Dendritic cell treated with granulocyte-macrophage colony-stimulating factor and Interleukin-4, amounts not matched to agents 40 ng/mL and 50 ng/mL, for 4 days (primary cell): ENCODE results near the gene RAP1A.

Source experiments
- H3K27ac Mint-ChIP-seq: one replicate; pipeline ENCODE4 v1.8.0; 2022; ENCODE audit warnings: mild to moderate bottlenecking, mixed read lengths
- H3K27me3 Mint-ChIP-seq: one replicate; pipeline ENCODE4 v1.8.0; 2022; ENCODE audit warnings: mild to moderate bottlenecking, mixed read lengths
- H3K36me3 Mint-ChIP-seq: one replicate; pipeline ENCODE4 v1.8.0; 2022; ENCODE audit warnings: low read depth, mixed read lengths
- H3K4me1 Mint-ChIP-seq: one replicate; pipeline ENCODE4 v1.8.0; 2022; ENCODE audit warnings: low read depth, mixed read lengths
- H3K4me3 Mint-ChIP-seq: one replicate; pipeline ENCODE4 v1.8.0; 2022; ENCODE audit warnings: mild to moderate bottlenecking, moderate library complexity, mixed read lengths
- H3K9me3 Mint-ChIP-seq: one replicate; pipeline ENCODE4 v1.8.0; 2022; ENCODE audit warnings: mixed read lengths
- intact Hi-C: fragments of 100-400 bp; cut with micrococcal nuclease; formaldehyde crosslinking; loops from one replicate; pipeline ENCODE4 v1.15.0; 2022

Gene RAP1A

GRCh38 chr1:111619635-111620440 lies at the start of gene RAP1A:
Gene RAP1A (plus strand): TSS chr1:111619789. CDS start chr1:111691361, 71,572 bp downstream.
- Mint-ChIP-seq H3K9me3 (no peaks in the 10 kb centered on the region), H3K27me3 (no peaks in the 10 kb centered on the region)
- intact Hi-C loops = loop anchor here (2.0 kb wide), 2 partner anchors 27 to 111 kb away; no protein-coding TSS in a partner anchor

GRCh38 chr1:111569913-111570312 lies 49.7 kb upstream of the RAP1A start:
- H3K9me3 Mint-ChIP-seq = no peaks in the 10 kb centered on the region
- peaks cover 18% of the 10 kb centered on the region for H3K4me1 Mint-ChIP-seq
- intact Hi-C loops = no loop called here
- no peaks in the 10 kb centered on the region for H3K36me3 Mint-ChIP-seq
- peaks cover 1% of the 10 kb centered on the region for H3K27me3 Mint-ChIP-seq
- H3K4me3 Mint-ChIP-seq = no peak overlapping the region
- H3K27ac Mint-ChIP-seq = peak overlapping the region; percentile 20

More at GRCh38 chr1:111619635-111620440, at the start of gene RAP1A:
- Mint-ChIP-seq H3K27ac (peak within 1 kb of the TSS; percentile 92), H3K36me3 (peaks cover 36% of the 10 kb centered on the region), H3K4me1 (peaks cover 76% of the 10 kb centered on the region), H3K4me3 (peak within 1 kb of the TSS; percentile 87)

GRCh38 chr1:111570781-111571181 lies 48.8 kb upstream of the RAP1A start:
- Mint-ChIP-seq H3K36me3 (no peaks in the 10 kb centered on the region), H3K4me1 (peaks cover 15% of the 10 kb centered on the region), H3K27ac (peak overlapping the region; percentile 20), H3K27me3 (peaks cover 1% of the 10 kb centered on the region), H3K4me3 (no peak overlapping the region), H3K9me3 (no peaks in the 10 kb centered on the region)
- intact Hi-C loops = no loop called here

GRCh38 chr1:111571239-111571638 lies 48.4 kb upstream of the RAP1A start:
- Mint-ChIP-seq H3K27me3 (peaks cover 1% of the 10 kb centered on the region), H3K27ac (peak overlapping the region; percentile 20), H3K36me3 (no peaks in the 10 kb centered on the region), H3K4me1 (peaks cover 11% of the 10 kb centered on the region), H3K4me3 (no peak overlapping the region), H3K9me3 (no peaks in the 10 kb centered on the region)
- intact Hi-C loops = no loop called here

DNA sequence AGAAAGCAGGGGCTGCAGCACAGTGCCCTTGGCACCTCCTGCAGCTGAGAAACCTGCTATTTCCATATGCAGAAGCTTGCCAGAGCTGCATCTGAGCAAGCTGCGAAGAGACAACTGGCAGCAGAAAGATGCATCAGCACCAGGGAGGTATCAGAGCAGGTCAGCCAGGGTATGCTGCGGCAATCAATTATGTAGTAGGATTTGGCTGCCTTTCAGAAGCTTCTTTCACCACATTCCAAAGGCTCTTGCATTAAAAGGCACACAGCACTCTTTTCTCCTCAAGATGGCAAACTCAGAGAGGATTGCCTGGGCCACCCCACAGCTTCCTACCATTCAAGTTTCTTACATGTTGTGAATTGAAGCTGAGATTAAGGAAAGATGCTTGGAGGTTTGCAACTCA lies 47.6 kb upstream of the RAP1A start:
- intact Hi-C loops = no loop called here
- Mint-ChIP-seq H3K4me3 (no peak overlapping the region), H3K4me1 (peaks cover 15% of the 10 kb centered on the region), H3K36me3 (no peaks in the 10 kb centered on the region), H3K9me3 (no peaks in the 10 kb centered on the region), H3K27me3 (peaks cover 1% of the 10 kb centered on the region), H3K27ac (no peak overlapping the region)

DNA sequence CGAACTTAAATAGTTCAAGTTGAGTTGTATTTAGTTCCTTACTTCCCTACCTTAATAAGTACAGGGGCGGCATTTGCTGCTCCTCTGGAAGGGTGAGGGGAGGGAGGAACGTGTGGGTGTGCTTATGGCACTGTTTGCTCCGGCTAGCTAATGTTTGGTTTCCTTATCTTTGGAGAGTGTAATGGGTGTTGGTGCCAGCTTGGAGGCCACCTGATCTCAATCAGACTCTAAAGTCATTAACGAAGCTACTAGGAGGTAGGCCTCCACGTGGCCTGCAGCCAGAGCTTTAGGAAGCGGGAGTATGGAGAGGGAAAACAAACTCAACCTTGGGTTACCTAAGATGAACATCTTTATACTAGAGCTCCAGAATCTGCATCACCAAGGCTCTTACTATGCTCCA lies 43.0 kb upstream of the RAP1A start:
- H3K36me3 Mint-ChIP-seq = no peaks in the 10 kb centered on the region
- H3K9me3 Mint-ChIP-seq = no peaks in the 10 kb centered on the region
- intact Hi-C loops = no loop called here
- H3K4me3 Mint-ChIP-seq = no peak overlapping the region
- peaks cover 1% of the 10 kb centered on the region for H3K27me3 Mint-ChIP-seq
- H3K4me1 Mint-ChIP-seq = peaks cover 5% of the 10 kb centered on the region
- H3K27ac Mint-ChIP-seq = no peak overlapping the region

DNA sequence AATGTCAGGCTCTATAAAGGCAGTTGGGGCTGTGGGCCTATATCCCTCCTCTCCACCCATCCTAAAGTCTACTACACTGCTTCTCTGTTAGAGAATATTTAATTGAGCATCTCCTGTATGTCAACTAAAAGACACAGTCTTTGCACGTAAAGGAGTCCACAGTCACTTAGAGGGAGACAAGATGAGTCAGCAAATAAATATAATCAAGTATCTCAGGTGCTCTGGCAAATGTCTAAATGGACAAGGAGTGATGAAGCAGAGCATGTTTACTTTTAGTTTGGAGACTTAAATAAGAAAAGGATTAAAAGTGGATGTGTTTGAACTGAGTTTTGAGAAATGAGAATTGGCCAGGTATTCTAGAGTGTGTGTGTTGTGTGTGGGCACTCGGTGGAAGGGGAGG lies 41.8 kb upstream of the RAP1A start:
- Mint-ChIP-seq H3K4me3 (no peak overlapping the region), H3K27ac (no peak overlapping the region), H3K9me3 (no peaks in the 10 kb centered on the region), H3K27me3 (peaks cover under 1% of the 10 kb centered on the region), H3K36me3 (no peaks in the 10 kb centered on the region), H3K4me1 (peaks cover 5% of the 10 kb centered on the region)
- intact Hi-C loops = no loop called here

- Mint-ChIP-seq H3K4me3 (no peak overlapping the region), H3K9me3 (no peaks in the 10 kb centered on the region), H3K36me3 (no peaks in the 10 kb centered on the region), H3K4me1 (peaks cover 5% of the 10 kb centered on the region), H3K27me3 (no peaks in the 10 kb centered on the region), H3K27ac (no peak overlapping the region)
- intact Hi-C loops = no loop called here
Measured at GRCh38 chr1:111581166-111581565, 38.4 kb upstream of the RAP1A start.

DNA sequence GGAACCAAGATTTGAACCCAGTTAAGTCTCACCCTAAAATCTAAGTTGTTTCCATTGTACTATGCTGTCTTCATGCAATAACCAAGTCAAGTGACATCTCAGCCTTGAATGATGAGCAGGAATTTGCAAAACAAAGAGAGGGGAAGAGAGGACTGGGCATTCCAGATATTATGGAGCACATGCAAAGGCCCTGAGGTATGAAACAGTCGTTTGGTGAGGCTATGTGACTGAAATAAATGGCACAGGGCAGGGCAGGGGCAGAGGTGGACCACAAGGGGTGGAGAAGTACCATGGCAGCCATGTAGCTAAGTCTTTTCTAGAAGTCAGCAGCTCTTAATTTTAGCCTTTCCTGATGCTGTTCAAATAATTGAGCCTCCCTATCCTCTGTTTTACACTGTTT lies 37.6 kb upstream of the RAP1A start:
- no peak overlapping the region for H3K4me3 Mint-ChIP-seq
- no peaks in the 10 kb centered on the region for H3K9me3 Mint-ChIP-seq
- H3K27ac Mint-ChIP-seq = no peak overlapping the region
- no peaks in the 10 kb centered on the region for H3K36me3 Mint-ChIP-seq
- H3K27me3 Mint-ChIP-seq = peaks cover 2% of the 10 kb centered on the region
- H3K4me1 Mint-ChIP-seq = no peaks in the 10 kb centered on the region
- intact Hi-C loops = no loop called here

- Mint-ChIP-seq H3K36me3 (no peaks in the 10 kb centered on the region), H3K9me3 (no peaks in the 10 kb centered on the region), H3K27me3 (peaks cover 2% of the 10 kb centered on the region), H3K4me3 (no peak overlapping the region), H3K4me1 (no peaks in the 10 kb centered on the region), H3K27ac (no peak overlapping the region)
- intact Hi-C loops = no loop called here
Measured at GRCh38 chr1:111582644-111583618, 36.7 kb upstream of the RAP1A start.

GRCh38 chr1:111585447-111586086 lies 34.0 kb upstream of the RAP1A start:
- Mint-ChIP-seq H3K9me3 (no peaks in the 10 kb centered on the region), H3K27ac (no peak overlapping the region), H3K4me3 (no peak overlapping the region), H3K4me1 (no peaks in the 10 kb centered on the region), H3K36me3 (no peaks in the 10 kb centered on the region), H3K27me3 (peaks cover 2% of the 10 kb centered on the region)
- intact Hi-C loops = no loop called here

GRCh38 chr1:111586112-111586511 lies 33.5 kb upstream of the RAP1A start:
- no peaks in the 10 kb centered on the region for H3K4me1 Mint-ChIP-seq
- peaks cover 2% of the 10 kb centered on the region for H3K27me3 Mint-ChIP-seq
- intact Hi-C loops = no loop called here
- no peaks in the 10 kb centered on the region for H3K9me3 Mint-ChIP-seq
- H3K36me3 Mint-ChIP-seq = no peaks in the 10 kb centered on the region
- H3K27ac Mint-ChIP-seq = no peak overlapping the region
- H3K4me3 Mint-ChIP-seq = no peak overlapping the region

DNA sequence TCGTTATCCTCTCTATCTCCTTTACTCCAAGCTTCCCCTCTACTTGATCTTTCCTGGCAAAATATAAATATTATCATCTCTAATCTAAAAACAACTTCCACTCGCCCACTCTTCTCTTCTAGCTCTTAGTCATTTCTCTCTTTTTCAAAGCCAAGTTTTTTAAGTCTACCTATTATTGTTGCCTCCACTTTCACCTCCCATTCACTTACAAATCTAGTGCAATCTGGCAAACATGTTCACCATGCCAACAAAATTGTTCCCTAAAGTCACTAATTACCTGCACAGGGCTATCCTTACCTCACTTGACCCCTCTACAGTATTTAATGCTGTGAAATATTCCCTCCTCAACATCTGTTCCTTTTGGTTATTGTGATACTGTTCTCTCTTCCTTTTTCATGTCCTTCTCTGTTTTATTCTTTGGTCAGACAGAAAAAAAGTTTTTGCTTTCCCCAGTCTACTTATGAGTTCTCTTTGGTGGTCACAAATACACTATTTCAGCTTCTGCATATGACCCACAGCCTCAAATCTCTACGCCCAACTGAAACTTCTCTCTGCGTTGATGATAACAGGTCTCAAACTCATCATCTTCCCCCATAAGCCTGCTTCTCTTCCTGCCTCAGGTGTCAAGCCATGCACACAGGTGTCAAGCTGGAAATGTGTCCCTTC lies 31.9 kb upstream of the RAP1A start:
- H3K27ac Mint-ChIP-seq = no peak overlapping the region
- peaks cover 2% of the 10 kb centered on the region for H3K27me3 Mint-ChIP-seq
- peaks cover 10% of the 10 kb centered on the region for H3K4me1 Mint-ChIP-seq
- intact Hi-C loops = no loop called here
- no peak overlapping the region for H3K4me3 Mint-ChIP-seq
- H3K9me3 Mint-ChIP-seq = no peaks in the 10 kb centered on the region
- H3K36me3 Mint-ChIP-seq = no peaks in the 10 kb centered on the region
